OCI-LY7 (cell line): ENCODE data around the gene MFAP2.

ENCODE experiments used
- CTCF ChIP-seq: fragments of 200-600 bp; sonication (generic); conservative IDR thresholded peaks from 2 replicates; pipeline ENCODE4 v1.5.1; 2014; ENCODE audit warnings: mild to moderate bottlenecking, antibody characterized with exemption, low read length, moderate library complexity, mixed read lengths
- EZH2phosphoT487 ChIP-seq: fragments of 200-600 bp; sonication (generic); IDR thresholded peaks from 2 replicates; pipeline ENCODE4 v1.6.1; 2018; ENCODE audit warnings: low read depth, borderline replicate concordance, mild to moderate bottlenecking, mixed run types, antibody characterized with exemption, low read length, moderate library complexity, mixed read lengths

DNA sequence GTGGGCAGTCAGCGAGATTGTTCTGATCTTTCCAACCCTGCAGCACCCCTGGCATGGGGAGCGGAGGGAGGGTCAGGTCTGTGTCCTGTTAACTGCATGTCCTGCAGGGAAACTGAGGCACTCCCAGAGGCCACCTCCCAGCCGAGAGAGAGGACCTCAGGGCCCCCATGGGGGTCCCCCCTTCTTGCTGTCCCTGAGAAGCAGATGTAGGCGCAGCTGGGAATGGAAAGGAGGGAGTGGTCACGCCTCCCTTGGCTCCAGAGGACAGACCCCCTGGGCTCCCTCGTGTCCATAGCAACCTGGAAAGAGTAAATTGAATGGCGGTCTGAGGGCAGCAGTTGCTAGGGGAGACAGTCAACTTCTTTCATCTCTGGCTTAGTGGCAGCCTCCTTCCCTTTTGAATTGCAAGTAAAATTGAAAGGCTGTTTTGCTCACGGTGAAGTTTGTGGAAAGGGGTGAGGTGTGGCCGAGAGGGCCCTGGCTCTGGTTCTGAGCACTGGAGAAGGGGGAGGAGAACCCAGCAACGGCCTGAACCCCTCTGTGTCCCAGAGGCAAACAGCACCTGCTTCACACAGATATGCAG is 53.8 kb downstream of the MFAP2 start:
- TF ChIP-seq CTCF (no peak), EZH2phosphoT487 (no peak)
